ENCODE results near the gene BAIAP2L2.

Gene BAIAP2L2

GRCh38 chr22:38038890-38039812, 71.3 kb downstream of the BAIAP2L2 start:
- no peak for TF ChIP-seq SIN3A (IDR thresholded peaks at IDR 0.05; ENCODE audit: borderline replicate concordance, insufficient read depth, low read length)
- no peak for TF ChIP-seq REST (IDR thresholded peaks at IDR 0.05; ENCODE audit: insufficient read depth in 1 of 2, low read depth in 2 of 2, low read length in 2 of 2)
- no peak for TF ChIP-seq TAF1 (IDR thresholded peaks at IDR 0.05; ENCODE audit: borderline replicate concordance, insufficient read depth, low read length)
- TF ChIP-seq FOXP2 (optimal IDR thresholded peaks at IDR 0.05; ENCODE audit: borderline replicate concordance, extremely low read depth, extremely low read length, insufficient read depth): no peak
- no peak for TF ChIP-seq POLR2AphosphoS5 (IDR thresholded peaks at IDR 0.05; ENCODE audit: low read depth, low read length)

GRCh38 chr22:38038426-38038825, 72.1 kb downstream of the BAIAP2L2 start:
- TF ChIP-seq SIN3A (IDR thresholded peaks at IDR 0.05; ENCODE audit: borderline replicate concordance, insufficient read depth, low read length): no peak
- no peak for TF ChIP-seq REST (IDR thresholded peaks at IDR 0.05; ENCODE audit: insufficient read depth in 1 of 2, low read depth in 2 of 2, low read length in 2 of 2)
- no peak for TF ChIP-seq POLR2AphosphoS5 (IDR thresholded peaks at IDR 0.05; ENCODE audit: low read depth, low read length)
- no peak for TF ChIP-seq FOXP2 (optimal IDR thresholded peaks at IDR 0.05; ENCODE audit: borderline replicate concordance, extremely low read depth, extremely low read length, insufficient read depth)
- TF ChIP-seq TAF1 (IDR thresholded peaks at IDR 0.05; ENCODE audit: borderline replicate concordance, insufficient read depth, low read length): no peak

GRCh38 chr22:38036392-38037062, 74.0 kb downstream of the BAIAP2L2 start:
- no peak for TF ChIP-seq SIN3A (IDR thresholded peaks at IDR 0.05; ENCODE audit: borderline replicate concordance, insufficient read depth, low read length)
- TF ChIP-seq POLR2AphosphoS5 (IDR thresholded peaks at IDR 0.05; ENCODE audit: low read depth, low read length): no peak
- no peak for TF ChIP-seq FOXP2 (optimal IDR thresholded peaks at IDR 0.05; ENCODE audit: borderline replicate concordance, extremely low read depth, extremely low read length, insufficient read depth)
- no peak for TF ChIP-seq TAF1 (IDR thresholded peaks at IDR 0.05; ENCODE audit: borderline replicate concordance, insufficient read depth, low read length)
- TF ChIP-seq REST (IDR thresholded peaks at IDR 0.05; ENCODE audit: insufficient read depth in 1 of 2, low read depth in 2 of 2, low read length in 2 of 2): no peak

GRCh38 chr22:38035530-38035885, 75.0 kb downstream of the BAIAP2L2 start:
- TF ChIP-seq REST (IDR thresholded peaks at IDR 0.05; ENCODE audit: insufficient read depth in 1 of 2, low read depth in 2 of 2, low read length in 2 of 2) (no peak), FOXP2 (optimal IDR thresholded peaks at IDR 0.05; ENCODE audit: borderline replicate concordance, extremely low read depth, extremely low read length, insufficient read depth) (no peak), TAF1 (IDR thresholded peaks at IDR 0.05; ENCODE audit: borderline replicate concordance, insufficient read depth, low read length) (no peak), POLR2AphosphoS5 (IDR thresholded peaks at IDR 0.05; ENCODE audit: low read depth, low read length) (no peak), SIN3A (IDR thresholded peaks at IDR 0.05; ENCODE audit: borderline replicate concordance, insufficient read depth, low read length) (no peak)

Data from PFSK-1 (cell line).